GM19397 (cell line): ENCODE measurements around the gene ZNF512.
"Not testable (repeated sequence)": the region's sequence is repeated elsewhere in the genome, so short reads cannot be mapped to it uniquely, and the experiment has no call there.

Source experiments
- ATAC-seq: cut with Tn5 transposase; IDR thresholded peaks from one replicate; pipeline ENCODE4 v1.9.1; 2021; ENCODE audit warnings: mild to moderate bottlenecking, moderate library complexity; ENCODE audit not compliant: unreplicated experiment

The ZNF512 gene

DNA sequence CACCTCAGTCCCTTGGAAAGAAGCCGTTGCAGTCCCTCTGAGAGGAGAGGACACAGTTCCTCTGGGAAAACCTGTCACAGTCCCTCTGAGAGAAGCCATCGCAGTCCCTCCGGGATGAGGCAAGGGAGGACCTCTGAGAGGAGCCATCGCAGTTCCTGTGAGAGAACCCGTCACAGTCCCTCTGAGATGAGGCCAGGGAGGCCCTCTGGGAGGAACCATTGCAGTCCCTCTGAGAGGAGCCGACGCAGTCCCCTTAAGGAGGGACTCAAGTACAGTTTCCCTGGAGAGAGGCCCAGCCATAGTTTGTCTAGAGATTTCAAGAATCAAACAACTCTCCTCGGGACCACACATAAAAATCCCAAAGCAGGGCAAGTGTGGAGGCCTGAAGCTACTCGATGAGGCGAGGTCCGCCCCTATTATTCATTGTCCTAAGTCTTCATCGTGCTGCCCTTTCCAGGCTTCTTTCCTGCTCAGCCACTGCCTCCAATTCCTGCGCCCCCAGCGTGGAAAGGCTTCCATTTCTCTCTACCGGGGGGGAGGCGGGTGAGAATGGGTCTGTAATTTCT is 630 bp upstream of the ZNF512 start:
- ATAC-seq, result no peak

DNA sequence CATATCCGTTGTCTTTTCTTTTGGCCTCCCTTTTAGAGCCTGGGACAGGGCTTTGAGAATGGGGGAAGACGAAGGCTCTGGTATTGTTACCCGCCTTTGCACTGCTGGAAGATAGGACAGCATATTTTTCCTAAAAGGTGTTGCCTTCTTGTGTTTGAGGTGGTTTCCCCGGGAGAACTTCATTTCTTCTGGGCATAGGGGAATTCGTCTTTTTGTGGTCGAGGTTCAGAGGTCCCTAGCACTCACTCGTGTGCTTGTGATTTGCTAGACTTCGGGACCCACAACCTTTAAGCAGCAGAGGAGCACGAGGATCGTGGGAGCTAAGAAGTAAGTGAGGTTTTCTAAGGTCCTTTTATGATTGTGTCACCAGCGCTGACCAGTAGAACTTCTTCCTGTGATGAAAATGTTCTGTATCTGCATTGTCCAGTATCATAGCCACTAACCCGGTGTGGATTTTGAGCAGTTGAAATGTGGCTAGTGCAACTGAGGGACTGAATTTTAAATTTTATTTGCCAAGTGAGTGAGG is 611 bp downstream of the ZNF512 start:
- ATAC-seq, result no peak

DNA sequence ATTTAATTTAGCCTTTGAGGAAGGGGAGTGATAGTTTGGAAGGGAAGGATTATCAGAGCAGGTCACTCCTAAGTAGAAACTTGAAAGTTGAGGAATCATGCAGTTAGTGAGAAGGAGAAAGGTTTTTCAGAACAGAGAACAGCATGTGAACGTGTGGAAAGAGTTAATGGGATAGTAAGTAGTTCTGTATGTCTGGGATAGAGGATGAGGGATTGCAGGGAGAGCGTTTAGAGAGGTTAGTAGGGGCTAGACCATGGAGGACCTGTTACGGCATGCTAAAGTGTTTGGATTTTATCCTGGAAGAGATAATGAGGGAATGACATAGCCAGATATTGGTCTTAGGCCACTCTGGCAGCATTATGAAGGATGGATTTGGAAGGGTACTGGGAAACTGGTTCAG is 1.8 kb downstream of the ZNF512 start:
- no peak for ATAC-seq

DNA sequence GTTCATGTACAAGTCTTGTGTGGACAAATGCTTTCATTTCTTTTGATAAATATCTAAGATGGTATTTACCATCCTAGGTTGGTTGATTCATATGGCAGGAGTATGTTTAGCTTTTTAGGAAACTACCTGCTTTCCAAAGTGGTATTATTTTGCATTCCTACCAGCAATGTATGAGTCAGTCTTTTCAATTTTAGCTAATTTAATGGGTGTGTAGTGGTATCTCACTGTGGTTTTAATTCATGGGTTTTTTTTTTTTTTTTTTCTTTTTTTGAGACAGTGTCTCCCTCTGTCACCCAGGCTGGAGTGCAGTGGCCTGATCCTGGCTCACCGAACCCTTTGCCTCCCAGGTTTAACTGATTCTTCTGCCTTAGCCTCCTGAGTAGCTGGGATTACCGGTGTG is 4.2 kb downstream of the ZNF512 start:
- no peak for ATAC-seq

DNA sequence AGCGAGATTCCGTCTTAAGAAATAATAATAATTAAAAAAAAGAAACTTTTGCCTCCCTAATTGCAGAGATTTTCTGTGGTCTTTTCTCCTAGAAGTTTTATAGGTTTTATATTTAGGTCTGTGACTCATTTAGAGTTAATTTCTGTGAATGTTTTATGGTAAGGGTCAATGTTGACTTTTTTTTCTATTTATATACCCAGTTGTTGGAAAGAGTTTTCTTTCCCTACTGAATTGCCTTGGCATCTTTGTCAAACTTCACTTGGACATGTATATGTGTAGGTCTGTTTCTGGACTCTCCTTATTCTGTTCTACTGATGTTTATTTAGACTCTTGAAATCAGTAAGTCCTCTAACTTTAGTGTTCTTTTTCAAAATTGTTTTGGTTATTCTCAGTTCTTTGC is 5.5 kb downstream of the ZNF512 start:
- no peak for ATAC-seq

DNA sequence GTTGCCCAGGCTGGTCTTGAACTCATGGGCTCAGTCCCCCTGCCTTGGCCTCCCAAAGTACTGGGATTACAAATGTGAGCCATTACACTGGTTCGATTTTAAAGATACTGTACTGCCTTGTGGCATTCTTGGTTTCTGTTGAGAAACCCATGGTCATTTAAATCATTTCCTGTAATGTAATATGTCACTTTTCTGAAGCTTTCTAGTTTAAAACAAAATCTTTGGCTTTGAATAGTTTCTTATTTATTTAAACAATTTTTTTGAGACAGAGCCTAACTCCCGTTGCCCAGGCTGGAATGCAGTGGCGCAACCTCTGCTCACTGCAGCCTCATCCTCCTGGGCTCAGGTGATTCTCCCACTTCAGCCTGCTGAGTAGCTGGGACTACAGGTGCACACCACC is 8.9 kb downstream of the ZNF512 start:
- ATAC-seq, result no peak

DNA sequence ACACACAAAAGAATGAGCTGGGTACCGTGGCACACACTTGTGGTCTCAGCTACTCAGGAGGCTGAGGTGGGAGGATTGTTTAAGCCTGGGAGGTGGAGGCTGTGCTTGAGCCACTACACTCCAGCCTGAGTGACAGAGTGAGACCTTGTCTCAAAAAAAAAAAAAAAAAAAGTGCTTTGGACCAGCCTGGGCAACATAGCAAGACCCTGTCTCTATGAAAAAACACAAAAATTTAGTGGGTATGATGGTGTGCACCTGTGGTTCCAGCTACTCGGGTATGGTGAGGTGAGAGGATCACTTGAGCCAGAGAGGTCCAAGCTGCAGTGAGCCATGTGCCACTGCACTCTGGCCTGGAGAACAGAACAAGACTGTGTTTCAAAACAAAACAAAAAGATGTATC is 10.4 kb downstream of the ZNF512 start:
- no peak for ATAC-seq

DNA sequence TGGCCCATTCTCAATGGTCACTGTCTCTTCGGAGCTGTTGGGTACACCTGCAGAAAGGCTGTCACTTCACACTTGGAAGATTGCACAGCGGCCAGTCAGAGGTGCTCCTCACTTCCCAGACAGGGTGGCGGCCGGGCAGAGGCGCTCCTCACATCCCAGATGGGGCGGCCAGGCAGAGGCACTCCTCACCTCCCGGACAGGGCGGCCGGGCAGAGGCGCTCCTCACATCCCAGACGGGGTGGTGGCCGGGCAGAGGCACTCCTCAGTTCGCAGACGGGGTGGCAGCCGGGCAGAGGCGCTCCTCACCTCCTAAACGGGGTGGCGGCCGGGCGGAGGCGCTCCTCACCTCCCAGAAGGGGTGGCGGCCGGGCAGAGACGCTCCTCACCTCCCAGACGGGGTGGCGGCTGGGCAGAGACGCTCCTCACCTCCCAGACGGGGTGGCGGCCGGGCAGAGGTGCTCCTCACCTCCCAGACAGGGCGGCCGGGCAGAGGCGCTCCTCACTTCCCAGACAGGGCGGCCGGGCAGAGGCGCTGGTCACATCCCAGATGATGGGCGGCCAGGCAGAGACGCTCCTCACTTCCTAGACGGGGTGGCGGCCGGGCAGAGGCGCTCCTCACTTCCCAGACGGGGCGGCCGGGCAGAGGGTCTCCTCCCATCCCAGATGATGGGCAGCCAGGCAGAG is 11.3 kb downstream of the ZNF512 start:
- ATAC-seq, result not testable (repeated sequence)

DNA sequence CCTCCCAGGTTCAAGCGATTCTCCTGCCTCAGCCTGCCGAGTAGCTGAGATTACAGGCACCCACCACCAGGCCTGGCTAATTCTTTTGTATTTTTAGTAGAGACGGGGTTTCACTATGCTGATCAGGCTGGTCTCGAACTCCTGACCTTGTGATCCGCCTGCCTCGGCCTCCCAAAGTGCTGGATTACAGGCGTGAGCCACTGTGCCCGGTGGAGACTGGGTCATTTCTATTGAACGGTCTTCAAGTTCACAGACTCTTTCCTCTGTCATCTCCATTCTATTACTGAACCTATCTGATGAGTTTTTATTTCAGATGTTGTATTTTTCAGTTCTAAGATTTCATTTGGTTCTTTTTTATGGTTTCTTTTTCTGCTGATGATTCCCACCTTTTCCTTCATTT is 12.6 kb downstream of the ZNF512 start:
- ATAC-seq, result not testable (repeated sequence)

DNA sequence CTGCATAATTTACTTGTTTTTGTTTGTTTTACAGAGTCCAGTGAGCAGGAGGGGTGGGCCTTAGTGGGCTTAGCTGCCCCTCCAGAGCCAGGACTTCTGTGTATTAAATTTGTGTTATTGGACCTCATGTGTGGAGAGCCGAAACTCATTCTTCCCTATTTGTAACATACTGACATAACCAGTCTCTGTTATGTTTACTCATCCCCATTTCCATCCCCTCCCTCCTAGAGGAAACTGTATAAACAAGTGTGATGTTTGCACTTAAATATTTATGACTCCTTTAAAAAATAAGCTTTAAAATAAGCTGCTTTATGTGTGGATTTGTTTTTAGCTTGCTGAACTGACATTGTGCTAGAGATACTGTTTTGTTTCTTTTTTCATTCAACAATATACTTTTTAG is 13.8 kb downstream of the ZNF512 start:
- no peak for ATAC-seq

DNA sequence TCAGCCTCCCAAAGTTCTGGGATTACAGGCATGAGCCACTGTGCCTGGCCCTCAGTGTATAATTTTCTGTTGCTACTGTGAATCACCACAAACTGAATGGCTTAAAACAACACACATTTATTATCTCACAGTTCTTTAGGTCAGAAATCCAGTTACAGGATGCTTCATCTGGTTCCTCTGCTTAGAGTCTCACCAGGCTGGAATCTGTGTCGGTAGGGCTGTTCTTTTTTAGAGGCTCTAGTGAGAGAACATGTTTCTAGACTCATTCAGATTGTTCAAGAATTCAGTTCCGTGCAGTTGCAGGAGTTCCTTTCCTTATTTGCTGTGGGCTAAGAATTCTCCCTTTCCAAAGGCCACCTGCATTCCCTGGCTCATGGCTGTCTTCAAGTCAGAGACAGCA is 23.8 kb downstream of the ZNF512 start:
- no peak for ATAC-seq

DNA sequence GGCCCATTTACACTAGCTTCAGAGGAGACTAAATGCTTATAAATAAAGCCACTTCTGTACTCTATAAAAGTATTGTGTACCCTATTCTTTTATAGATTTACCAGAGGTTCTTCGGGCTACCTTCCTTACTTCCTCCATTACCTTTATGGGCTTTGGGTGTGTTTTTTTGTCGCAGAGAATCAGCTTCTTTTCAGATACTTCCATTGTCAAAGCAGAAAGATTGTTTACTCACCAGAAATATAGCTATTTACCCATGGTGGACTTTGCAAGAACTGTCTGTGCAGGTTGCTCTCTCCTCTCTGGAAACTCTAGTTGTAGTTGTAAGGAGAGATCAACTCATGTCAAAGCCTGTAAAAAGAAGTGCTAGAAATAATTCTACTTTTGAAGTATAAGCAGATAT is 31.1 kb downstream of the ZNF512 start:
- ATAC-seq, result no peak

DNA sequence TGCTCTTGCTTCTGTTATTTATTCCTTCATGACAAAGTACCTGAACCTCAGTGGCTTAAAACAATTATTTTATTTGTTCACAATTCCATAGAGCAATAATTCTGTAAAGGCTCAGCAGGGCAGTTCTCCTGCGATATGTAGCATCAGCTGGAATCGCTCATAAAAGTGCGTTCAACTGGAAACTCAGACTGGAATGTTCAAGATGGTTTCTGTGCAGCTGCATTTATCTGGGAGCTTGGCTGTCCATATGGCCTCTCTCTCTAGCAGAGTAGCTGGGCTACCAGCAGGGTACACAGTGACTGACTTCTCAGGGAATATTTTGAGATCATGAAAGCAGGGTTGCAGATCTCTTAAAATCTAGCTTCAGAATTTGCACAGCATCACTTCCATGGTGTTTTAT is 32.5 kb downstream of the ZNF512 start:
- ATAC-seq, result no peak

DNA sequence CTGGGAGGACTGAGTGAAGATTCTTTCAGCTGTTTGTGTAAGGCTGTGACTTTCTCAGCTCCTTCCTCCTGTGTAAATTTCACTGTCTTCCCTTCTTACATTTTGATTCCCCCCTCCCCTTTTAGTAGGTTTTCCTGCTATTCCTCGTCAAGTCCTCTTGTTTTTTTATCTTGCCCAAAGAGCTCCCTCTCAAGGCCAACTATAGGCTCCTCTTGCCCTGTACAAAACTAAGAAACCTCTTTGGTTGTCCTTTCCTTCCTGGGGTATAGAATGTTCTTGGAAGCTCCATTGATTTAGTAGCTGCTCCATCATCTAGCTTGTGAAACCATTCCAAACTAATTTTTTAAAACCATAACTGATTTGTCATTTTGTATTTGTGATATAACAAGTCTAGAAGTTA is 38.7 kb downstream of the ZNF512 start:
- no peak for ATAC-seq

DNA sequence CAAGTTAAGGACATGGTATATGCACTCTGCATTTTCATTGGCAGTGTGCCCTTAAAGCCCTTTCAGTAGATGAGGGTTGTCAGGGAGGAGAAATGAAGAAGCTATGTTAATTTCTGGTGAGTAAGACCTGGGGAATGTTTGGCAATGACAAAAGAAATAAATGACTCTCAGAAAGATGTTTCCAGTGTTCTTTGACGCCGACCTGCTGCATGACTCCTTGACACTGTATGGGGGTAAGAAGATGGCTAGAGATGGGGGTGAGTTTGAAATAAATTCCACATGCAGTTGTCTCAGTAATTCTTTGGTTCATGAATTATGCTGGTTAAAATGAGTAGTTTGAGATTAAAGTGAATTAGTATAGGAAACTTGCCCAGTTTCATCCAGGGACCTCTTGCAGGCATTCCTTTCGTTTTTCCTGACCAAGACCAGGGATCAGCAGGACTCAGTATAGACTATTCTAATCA is 40.1 kb downstream of the ZNF512 start:
- ATAC-seq, result no peak

DNA sequence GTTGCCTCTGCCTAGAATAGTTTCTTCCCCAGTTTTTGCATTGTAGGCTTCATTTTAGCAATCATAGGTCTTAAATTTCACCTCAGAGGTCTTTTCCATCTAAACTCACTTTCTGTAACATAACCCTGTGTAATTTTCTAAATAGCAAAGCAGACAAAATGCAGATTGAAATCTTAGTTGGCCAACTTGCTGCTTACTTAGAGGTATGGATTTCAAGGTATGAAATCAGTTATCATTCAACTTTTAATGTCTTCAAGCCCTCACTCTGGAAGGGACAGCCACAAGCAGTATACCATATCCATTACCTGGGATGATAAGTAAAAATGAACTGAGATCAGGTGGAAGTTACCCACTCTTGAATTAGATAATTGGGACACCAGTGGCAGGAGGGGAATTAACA is 42.1 kb downstream of the ZNF512 start:
- no peak for ATAC-seq

DNA sequence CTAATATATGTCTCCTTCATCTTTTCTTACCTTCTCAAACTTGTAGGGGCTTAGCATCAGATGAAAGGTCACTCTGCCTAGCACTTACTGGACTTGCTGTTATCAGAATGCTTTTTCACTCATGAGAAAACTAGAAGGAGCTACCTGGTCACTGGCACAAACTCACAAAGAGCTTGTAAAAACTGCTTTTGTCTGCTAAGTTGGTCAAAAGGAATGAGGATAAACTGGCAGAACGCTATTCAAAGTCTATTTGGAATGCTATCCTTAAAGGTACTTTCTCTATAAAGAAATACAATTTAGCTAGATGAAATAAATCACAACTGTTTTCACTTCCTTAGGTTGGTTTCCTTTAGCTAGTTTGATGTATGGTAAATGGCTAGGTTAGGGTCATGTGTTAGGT is 43.5 kb downstream of the ZNF512 start:
- not testable (repeated sequence) for ATAC-seq

DNA sequence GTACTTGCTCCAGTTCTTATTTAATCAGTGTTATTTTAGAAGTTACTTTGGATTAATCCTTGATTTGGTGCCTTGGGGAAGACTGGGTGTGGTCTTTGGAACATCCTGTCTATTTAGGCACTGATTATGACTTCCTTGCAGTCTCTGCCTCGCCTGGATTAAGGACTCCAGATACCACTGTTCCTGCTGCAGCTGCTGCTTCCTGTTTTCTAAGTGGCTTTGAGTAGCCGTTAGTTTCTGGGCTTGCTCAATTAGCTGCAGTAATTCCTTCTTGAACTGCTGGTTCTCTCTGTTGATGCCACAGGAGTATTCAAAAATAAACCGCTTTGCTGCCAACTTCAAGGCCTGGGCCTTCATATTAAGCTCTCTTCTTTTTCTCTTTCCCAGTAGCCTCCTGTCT is 44.1 kb downstream of the ZNF512 start:
- not testable (repeated sequence) for ATAC-seq

DNA sequence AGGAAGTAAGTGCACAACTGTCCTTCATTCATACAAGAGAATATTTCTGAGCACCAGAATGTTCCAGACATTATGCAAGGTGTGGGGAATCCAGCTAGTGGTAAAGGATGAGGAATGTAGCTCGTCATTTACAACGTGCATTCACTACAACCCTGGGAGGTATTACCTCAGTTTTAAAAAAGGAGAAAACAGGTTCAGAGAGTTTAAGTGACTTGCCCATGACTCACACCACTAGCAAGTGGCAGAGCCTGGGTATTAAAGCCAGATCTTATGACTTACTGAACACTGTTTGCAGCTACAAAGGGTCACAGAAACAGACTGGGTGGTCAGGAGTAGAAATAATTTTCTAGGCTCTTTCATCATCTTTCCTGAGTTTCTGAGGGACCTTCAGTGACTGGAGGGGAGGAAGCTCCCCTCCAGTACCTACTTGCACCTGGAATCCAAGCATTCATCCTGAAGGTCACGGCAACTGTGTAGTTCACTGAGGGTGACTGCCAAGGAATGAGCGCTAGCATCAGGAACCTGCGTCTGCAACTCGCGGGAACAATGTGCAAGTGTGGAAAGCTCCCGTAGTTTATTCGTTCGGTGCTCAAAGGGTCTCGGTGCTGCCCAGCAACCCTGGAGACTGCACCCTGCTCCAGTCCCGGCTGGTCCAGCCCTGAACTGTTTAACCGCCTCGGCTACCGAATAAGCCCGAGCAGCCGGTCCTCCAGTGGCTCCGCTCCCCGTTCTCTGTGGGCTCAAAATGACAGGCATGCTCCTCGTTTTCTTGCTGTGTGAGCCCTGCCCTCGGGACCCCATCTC is 45.3 kb downstream of the ZNF512 start:
- peak; percentile 17 for ATAC-seq

DNA sequence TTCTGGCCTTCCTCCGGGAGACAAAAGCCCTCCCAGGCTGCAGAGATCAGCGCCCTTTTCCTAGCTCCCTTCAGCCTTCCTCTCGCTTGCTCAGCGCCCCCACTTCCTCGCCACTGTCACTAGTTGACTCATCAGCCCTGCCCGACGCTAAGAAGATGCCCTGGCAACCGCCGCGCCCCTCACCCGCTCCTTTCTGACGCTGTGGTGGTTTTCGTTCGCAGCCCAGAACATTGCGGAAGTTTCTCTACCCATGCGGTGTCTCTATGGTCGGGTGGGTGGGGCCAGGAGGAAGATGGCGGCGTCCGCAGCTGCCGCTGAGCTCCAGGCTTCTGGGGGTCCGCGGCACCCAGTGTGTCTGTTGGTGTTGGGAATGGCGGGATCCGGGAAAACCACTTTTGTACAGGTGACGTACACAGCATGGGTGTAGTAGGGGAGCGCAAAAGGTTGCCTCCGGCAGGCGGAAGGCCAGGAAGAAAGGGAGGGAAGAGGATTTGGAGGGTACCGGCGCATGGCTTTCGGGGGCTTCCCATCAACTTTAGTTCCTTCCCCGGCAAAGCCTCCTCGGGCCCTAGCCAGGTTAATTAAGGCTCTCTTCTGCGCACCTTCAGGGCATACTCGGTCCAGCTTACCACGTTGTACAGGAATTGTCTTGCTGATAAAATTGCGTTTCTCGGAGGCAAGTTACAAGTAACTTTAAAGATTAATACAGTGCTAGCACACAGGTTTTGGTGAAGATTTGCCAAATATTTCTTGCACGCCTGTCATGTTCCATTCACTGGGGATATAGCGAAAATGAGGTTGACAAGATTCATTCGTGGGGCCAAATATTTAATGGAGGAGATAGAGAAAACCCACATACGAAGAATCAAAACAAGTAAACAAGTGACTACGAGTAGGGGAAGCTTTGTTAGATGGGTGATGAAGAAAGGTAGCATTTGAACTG is 46.2 kb downstream of the ZNF512 start, which contains the start of the genes CCDC121 and GPN1:
TSS of gene CCDC121 (minus strand) at position 246 of the 943 bp plus-strand sequence. CDS start 1,213 bp downstream, outside the sequence.
TSS of gene GPN1 (plus strand) at position 284 of the 943 bp plus-strand sequence. CDS start at position 293, 9 bp downstream.
- ATAC-seq, result peak; percentile 95
